H9 (cell line): ENCODE measurements around the gene RIBC1. TPM values are rescaled to one million over a fixed set of nuclear protein-coding genes. Genes with fewer than 3 reads are reported as not detected.

ENCODE experiments used
- DNase-seq: peaks from one replicate; pipeline ENCODE4 v3.0.0-alpha.2; 2017
- H2AFZ ChIP-seq: one replicate; pipeline ENCODE4 v1.6.1; 2013; ENCODE audit warnings: mild to moderate bottlenecking, low read length, control low read depth, moderate library complexity
- H2AK5ac ChIP-seq: 2 replicates; pipeline ENCODE4 v1.6.1; 2013; ENCODE audit warnings: low read length, control low read depth, mixed read lengths; ENCODE audit not compliant: insufficient read length
- H2BK120ac ChIP-seq: one replicate; pipeline ENCODE4 v1.6.1; 2013; ENCODE audit warnings: low read depth, mild to moderate bottlenecking, low read length, control low read depth, inconsistent platforms; ENCODE audit not compliant: poor library complexity, severe bottlenecking
- H2BK12ac ChIP-seq: 2 replicates; pipeline ENCODE4 v1.6.1; 2013; ENCODE audit warnings: low read length, control low read depth, mixed read lengths, low read depth; ENCODE audit not compliant: insufficient read length
- H2BK15ac ChIP-seq: 2 replicates; pipeline ENCODE4 v1.6.1; 2013; ENCODE audit warnings: low read depth, low read length, control low read depth
- H2BK20ac ChIP-seq: one replicate; pipeline ENCODE4 v1.6.1; 2013; ENCODE audit warnings: low read depth, mild to moderate bottlenecking, low read length, control low read depth, inconsistent platforms; ENCODE audit not compliant: poor library complexity, severe bottlenecking
- H2BK5ac ChIP-seq: 2 replicates; pipeline ENCODE4 v1.6.1; 2013; ENCODE audit warnings: low read length, control low read depth, mixed read lengths; ENCODE audit not compliant: insufficient read length
- H3K14ac ChIP-seq: 2 replicates; pipeline ENCODE4 v1.6.1; 2013; ENCODE audit warnings: low read length, control low read depth; ENCODE audit not compliant: insufficient read depth
- H3K18ac ChIP-seq: 2 replicates; pipeline ENCODE4 v1.6.1; 2013; ENCODE audit warnings: low read depth, mild to moderate bottlenecking, mixed read lengths, low read length, control low read depth; ENCODE audit not compliant: insufficient read length
- H3K23ac ChIP-seq: 2 replicates; pipeline ENCODE4 v1.6.1; 2013; ENCODE audit warnings: low read length, control low read depth, mixed read lengths, low read depth; ENCODE audit not compliant: insufficient read length
- H3K23me2 ChIP-seq: 2 replicates; pipeline ENCODE4 v1.6.1; 2013; ENCODE audit warnings: low read depth, mild to moderate bottlenecking, mixed read lengths, low read length, control low read depth; ENCODE audit not compliant: insufficient read length, poor library complexity, severe bottlenecking
- H3K27ac ChIP-seq: 2 replicates; pipeline ENCODE4 v1.5.1; 2013; ENCODE audit warnings: low read length, control low read depth, mixed read lengths, low read depth; ENCODE audit not compliant: insufficient read length
- H3K27me3 ChIP-seq: 2 replicates; pipeline ENCODE4 v1.6.1; 2013; ENCODE audit warnings: low read length, control low read depth, inconsistent platforms; ENCODE audit not compliant: insufficient read depth
- H3K4ac ChIP-seq: 2 replicates; pipeline ENCODE4 v1.6.1; 2013; ENCODE audit warnings: low read depth, mild to moderate bottlenecking, control low read depth, inconsistent platforms, low read length, moderate library complexity
- H3K4me1 ChIP-seq: 2 replicates; pipeline ENCODE4 v1.6.1; 2013; ENCODE audit warnings: low read length, control low read depth, inconsistent platforms; ENCODE audit not compliant: insufficient read depth
- H3K4me2 ChIP-seq: 2 replicates; pipeline ENCODE4 v1.6.1; 2013; ENCODE audit warnings: low read length, control low read depth, mixed read lengths; ENCODE audit not compliant: insufficient read length, insufficient read depth
- H3K56ac ChIP-seq: 2 replicates; pipeline ENCODE4 v1.6.1; 2013; ENCODE audit warnings: low read depth, mild to moderate bottlenecking, mixed read lengths, low read length, control low read depth; ENCODE audit not compliant: insufficient read length
- H3K79me1 ChIP-seq: 2 replicates; pipeline ENCODE4 v1.6.1; 2013; ENCODE audit warnings: low read depth, mild to moderate bottlenecking, moderate library complexity, low read length, control low read depth, inconsistent platforms; ENCODE audit not compliant: insufficient read depth, poor library complexity, severe bottlenecking
- H3K79me2 ChIP-seq: 2 replicates; pipeline ENCODE4 v1.6.1; 2013; ENCODE audit warnings: low read length, control low read depth, inconsistent platforms; ENCODE audit not compliant: insufficient read depth
- H3K9ac ChIP-seq: 2 replicates; pipeline ENCODE4 v1.6.1; 2013; ENCODE audit warnings: low read length, control low read depth, mixed read lengths; ENCODE audit not compliant: insufficient read length; ENCODE audit errors: extremely low read depth
- H3K9me3 ChIP-seq: one replicate; pipeline ENCODE4 v1.6.1; 2013; ENCODE audit warnings: low read depth, low read length, inconsistent platforms; ENCODE audit not compliant: control insufficient read depth
- H3T11ph ChIP-seq: one replicate; pipeline ENCODE4 v1.6.1; 2013; ENCODE audit warnings: mild to moderate bottlenecking, low read length, control low read depth, inconsistent platforms
- H4K20me1 ChIP-seq: one replicate; pipeline ENCODE4 v1.6.1; 2013; ENCODE audit not compliant: control insufficient read depth, insufficient read length, insufficient read depth
- H4K5ac ChIP-seq: 2 replicates; pipeline ENCODE4 v1.6.1; 2013; ENCODE audit warnings: low read depth, mild to moderate bottlenecking, mixed read lengths, low read length, control low read depth; ENCODE audit not compliant: insufficient read length
- H4K8ac ChIP-seq: replicated peaks from 2 replicates; pipeline ENCODE4 v1.6.1; 2013; ENCODE audit warnings: low read length, control low read depth, mixed read lengths, low read depth; ENCODE audit not compliant: insufficient read length
- H4K91ac ChIP-seq: 2 replicates; pipeline ENCODE4 v1.6.1; 2013; ENCODE audit warnings: low read depth, mild to moderate bottlenecking, moderate library complexity, mixed read lengths, low read length, control low read depth; ENCODE audit not compliant: insufficient read length
- H3K27ac Mint-ChIP-seq, 3 experiments: 2 replicates in 2 of 3; 3 replicates in 1 of 3; pipeline ENCODE4 v1.8.0; 2020 to 2021; ENCODE audit warnings: mixed read lengths in 3 of 3, mild to moderate bottlenecking in 1 of 3, moderate library complexity in 1 of 3
- H3K27me3 Mint-ChIP-seq: 2 replicates; pipeline ENCODE4 v1.8.0; 2021; ENCODE audit warnings: low read depth, mild to moderate bottlenecking, moderate library complexity, mixed read lengths
- H3K36me3 Mint-ChIP-seq, 3 experiments: 2 replicates in 2 of 3; 3 replicates in 1 of 3; pipeline ENCODE4 v1.8.0; 2020 to 2021; ENCODE audit warnings: low read depth in 3 of 3, mixed read lengths in 3 of 3; ENCODE audit not compliant: insufficient read depth in 1 of 3
- H3K4me1 Mint-ChIP-seq, 2 experiments: 2 replicates each; pipeline ENCODE4 v1.8.0; 2020; ENCODE audit warnings: mixed read lengths in 2 of 2
- H3K4me3 Mint-ChIP-seq, 2 experiments: 2 replicates in 1 of 2; 3 replicates in 1 of 2; pipeline ENCODE4 v1.8.0; 2020 to 2021; ENCODE audit warnings: mild to moderate bottlenecking in 2 of 2, mixed read lengths in 2 of 2, moderate library complexity in 1 of 2
- H3K9me3 Mint-ChIP-seq, 2 experiments: 2 replicates in 1 of 2; 3 replicates in 1 of 2; pipeline ENCODE4 v1.8.0; 2020; ENCODE audit warnings: mild to moderate bottlenecking in 2 of 2, mixed read lengths in 2 of 2, moderate library complexity in 1 of 2
- WGBS: extraction: QIAGEN DNeasy Blood & Tissue Kit; methylation state at CpG from one replicate; pipeline ENCODE4 v1.1.7; 2013; ENCODE audit warnings: missing lambda C conversion rate, low lambda C conversion rate, mixed read lengths; ENCODE audit not compliant: insufficient read length; ENCODE audit errors: extremely low coverage; 5-methylcytosine and 5-hydroxymethylcytosine counted together
- total RNA-seq: library from RNA; stranded (reverse); gene quantifications from 2 replicates; pipeline ENCODE4 v1.2.1, GENCODE V29; 2021
- TF ChIP-seq, protein P1 (sequence below): fragments of 200-600 bp; sonication (generic); conservative IDR thresholded peaks from 3 replicates; pipeline ENCODE4 v1.8.0; 2021; ENCODE audit warnings: antibody characterized with exemption, mild to moderate bottlenecking

RIBC1 gene
- total RNA-seq, 1 experiment from 2014 or later, result 1.2 TPM

DNA sequence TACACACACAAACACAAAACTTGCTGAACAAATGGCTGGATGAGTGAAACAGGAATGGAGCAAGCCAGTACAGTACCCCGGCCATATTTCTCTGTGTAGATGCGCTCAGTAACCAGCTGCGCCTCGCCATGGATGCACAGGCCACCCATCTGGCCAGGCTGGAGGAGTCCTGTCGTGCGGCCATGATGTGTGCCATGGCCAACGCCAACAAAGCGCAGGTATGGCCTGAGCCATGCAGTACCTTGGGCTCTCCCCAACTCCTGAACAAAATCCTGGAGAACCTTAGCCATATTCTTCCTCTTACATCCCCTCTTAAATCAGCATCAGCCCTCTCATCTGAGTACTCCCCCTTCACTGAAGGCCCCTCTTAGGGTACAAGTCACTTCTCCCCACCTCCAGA is 7.1 kb downstream of the RIBC1 start:
- no peak overlapping the region for H4K5ac ChIP-seq
- no peak overlapping the region for H3K27ac Mint-ChIP-seq
- no peaks in the 10 kb centered on the region; the same call in 1 of the 2 replicates for H3K79me2 ChIP-seq
- no peak overlapping the region for H3K14ac ChIP-seq
- no CpG with 5 or more reads among the region's 8 CpGs for WGBS
- no peak overlapping the region for H3K9ac ChIP-seq
- no peaks in the 10 kb centered on the region for H3K4me1 ChIP-seq
- H3K79me1 ChIP-seq, result no peaks in the 10 kb centered on the region
- no peak overlapping the region for H2BK120ac ChIP-seq
- no peak overlapping the region for H3K56ac ChIP-seq
- H3K4me3 Mint-ChIP-seq, result no peak overlapping the region; a peak in 1 of 5 replicates
- H3T11ph ChIP-seq, result no peak overlapping the region
- H2AFZ ChIP-seq, result no peak overlapping the region
- H4K8ac ChIP-seq, result no peak overlapping the region
- H3K27ac ChIP-seq, result no peak overlapping the region
- H4K20me1 ChIP-seq, result no peaks in the 10 kb centered on the region
- TF ChIP-seq, protein P1, sequence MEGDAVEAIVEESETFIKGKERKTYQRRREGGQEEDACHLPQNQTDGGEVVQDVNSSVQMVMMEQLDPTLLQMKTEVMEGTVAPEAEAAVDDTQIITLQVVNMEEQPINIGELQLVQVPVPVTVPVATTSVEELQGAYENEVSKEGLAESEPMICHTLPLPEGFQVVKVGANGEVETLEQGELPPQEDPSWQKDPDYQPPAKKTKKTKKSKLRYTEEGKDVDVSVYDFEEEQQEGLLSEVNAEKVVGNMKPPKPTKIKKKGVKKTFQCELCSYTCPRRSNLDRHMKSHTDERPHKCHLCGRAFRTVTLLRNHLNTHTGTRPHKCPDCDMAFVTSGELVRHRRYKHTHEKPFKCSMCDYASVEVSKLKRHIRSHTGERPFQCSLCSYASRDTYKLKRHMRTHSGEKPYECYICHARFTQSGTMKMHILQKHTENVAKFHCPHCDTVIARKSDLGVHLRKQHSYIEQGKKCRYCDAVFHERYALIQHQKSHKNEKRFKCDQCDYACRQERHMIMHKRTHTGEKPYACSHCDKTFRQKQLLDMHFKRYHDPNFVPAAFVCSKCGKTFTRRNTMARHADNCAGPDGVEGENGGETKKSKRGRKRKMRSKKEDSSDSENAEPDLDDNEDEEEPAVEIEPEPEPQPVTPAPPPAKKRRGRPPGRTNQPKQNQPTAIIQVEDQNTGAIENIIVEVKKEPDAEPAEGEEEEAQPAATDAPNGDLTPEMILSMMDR, result no peak
- H3K4me2 ChIP-seq, result no peak overlapping the region
- H2BK20ac ChIP-seq, result no peak overlapping the region
- no peak overlapping the region for H2AK5ac ChIP-seq
- peaks cover 46% of the 10 kb centered on the region for H3K9me3 ChIP-seq
- H3K27me3 ChIP-seq, result no peaks in the 10 kb centered on the region
- H4K91ac ChIP-seq, result no peak overlapping the region
- H3K9me3 Mint-ChIP-seq, result peaks cover 78 to 82% of the 10 kb centered on the region in 2 experiments
- H3K4me1 Mint-ChIP-seq, result peaks cover 3 to 6% of the 10 kb centered on the region in 2 experiments; a peak in 3 of 4 replicates
- H3K23ac ChIP-seq, result no peak overlapping the region
- no peak for DNase-seq
- H3K23me2 ChIP-seq, result peaks cover 10% of the 10 kb centered on the region
- no peak overlapping the region for H3K18ac ChIP-seq
- peaks cover 4% of the 10 kb centered on the region for H3K27me3 Mint-ChIP-seq
- no peak overlapping the region for H2BK5ac ChIP-seq
- H3K36me3 Mint-ChIP-seq, result peaks cover 13 to 34% (median 25%) of the 10 kb centered on the region in 3 experiments
- no peak overlapping the region for H3K4ac ChIP-seq
- H2BK15ac ChIP-seq, result no peak overlapping the region
- no peak overlapping the region for H2BK12ac ChIP-seq
